Measurements from ENCODE around the gene WNT6.

Gene WNT6

DNA sequence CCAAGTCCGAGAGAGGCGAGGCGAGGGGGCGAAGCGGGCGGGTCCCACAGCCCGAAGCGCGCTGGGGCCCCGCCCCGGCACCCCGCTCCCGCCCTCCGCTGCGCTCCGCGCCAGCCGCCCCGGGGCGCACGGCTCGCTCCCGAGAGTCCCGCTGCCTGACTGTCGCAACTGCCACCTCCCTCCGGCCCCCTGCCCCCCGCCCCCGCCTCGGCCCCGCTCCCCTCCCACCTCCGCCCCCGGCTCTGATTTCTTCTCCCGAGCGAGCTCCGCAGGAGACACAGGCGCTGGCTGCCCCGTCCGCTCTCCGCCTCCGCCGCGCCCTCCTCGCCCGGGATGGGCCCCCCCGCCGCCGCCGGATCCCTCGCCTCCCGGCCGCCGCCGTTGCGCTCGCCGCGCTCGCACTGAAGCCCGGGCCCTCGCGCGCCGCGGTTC lies at the start of gene WNT6:
Gene WNT6 (plus strand): TSS at position 250 of the 432 bp plus-strand sequence. CDS start 233 bp downstream, outside the sequence.
- no peak for DNase-seq

DNA sequence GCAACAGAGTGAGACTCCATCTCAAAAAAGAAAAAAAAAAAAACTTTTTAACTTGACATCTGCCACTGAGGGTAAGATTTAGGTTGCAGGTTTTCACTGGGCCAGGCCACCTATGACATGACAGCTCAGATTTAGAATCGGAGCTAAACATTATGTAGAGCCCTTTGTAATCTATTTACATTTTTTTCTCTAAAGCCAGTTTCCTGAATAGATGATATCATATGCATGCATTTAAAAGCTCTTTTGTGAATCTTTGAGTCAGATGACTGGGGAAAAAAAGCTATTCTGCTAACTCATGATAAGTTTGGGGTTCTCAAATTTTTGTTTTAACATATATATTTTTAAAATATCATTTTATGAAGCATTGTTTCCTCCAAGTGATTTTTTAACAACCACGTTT lies 49.3 kb upstream of the WNT6 start:
- no peak for DNase-seq

DNA sequence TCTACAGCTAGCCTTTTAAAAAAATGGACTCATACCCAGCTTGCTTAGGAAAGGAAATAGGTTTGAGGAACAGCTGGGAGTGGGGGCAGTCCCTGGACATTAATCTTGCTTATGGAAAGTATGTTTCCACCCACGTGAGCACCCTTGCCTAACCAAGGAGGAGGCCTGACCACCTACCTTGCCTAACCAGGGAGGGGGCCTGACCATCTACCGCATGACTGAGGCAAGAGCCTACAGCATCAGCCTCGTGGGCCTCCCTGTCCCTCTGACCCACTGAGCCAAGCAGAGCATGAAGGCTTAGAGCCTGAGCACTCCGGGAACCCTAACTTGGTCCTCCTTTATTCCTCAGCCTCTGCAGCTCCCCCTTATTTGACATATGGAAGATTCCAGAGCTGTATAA lies 48.2 kb upstream of the WNT6 start:
- DNase-seq, result peak; percentile 11

DNA sequence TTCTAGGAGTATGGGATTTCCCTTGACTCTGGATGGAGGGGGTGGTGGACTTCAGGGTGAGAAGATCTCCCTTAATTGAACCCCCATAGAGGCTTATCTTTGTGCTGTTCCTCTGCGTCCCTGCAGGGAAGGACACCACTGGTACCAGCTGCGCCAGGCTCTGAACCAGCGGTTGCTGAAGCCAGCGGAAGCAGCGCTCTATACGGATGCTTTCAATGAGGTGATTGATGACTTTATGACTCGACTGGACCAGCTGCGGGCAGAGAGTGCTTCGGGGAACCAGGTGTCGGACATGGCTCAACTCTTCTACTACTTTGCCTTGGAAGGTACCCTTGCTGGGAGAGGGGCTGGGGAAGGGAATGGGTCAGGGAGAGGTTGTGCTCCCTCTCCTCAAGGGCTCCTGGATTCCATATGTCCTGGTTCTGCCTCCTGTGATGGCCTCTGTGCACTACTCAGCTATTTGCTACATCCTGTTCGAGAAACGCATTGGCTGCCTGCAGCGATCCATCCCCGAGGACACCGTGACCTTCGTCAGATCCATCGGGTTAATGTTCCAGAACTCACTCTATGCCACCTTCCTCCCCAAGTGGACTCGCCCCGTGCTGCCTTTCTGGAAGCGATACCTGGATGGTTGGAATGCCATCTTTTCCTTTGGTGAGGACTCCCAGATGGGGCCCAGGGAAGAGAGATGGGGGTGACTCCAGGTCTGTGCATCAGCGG lies 47.3 kb upstream of the WNT6 start:
- no peak for DNase-seq

DNA sequence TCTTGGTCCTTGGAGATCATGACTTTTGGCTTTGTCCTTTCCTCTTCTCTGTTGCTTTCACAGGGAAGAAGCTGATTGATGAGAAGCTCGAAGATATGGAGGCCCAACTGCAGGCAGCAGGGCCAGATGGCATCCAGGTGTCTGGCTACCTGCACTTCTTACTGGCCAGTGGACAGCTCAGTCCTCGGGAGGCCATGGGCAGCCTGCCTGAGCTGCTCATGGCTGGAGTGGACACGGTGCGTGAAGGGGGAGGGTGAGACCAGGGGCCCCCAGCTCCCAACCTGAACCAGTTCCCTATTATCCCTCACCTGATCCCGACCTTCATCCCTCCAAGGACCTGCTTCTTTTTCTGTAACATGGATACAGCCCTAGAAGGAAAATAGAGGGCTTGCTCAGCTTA lies 46.7 kb upstream of the WNT6 start:
- DNase-seq, result no peak

DNA sequence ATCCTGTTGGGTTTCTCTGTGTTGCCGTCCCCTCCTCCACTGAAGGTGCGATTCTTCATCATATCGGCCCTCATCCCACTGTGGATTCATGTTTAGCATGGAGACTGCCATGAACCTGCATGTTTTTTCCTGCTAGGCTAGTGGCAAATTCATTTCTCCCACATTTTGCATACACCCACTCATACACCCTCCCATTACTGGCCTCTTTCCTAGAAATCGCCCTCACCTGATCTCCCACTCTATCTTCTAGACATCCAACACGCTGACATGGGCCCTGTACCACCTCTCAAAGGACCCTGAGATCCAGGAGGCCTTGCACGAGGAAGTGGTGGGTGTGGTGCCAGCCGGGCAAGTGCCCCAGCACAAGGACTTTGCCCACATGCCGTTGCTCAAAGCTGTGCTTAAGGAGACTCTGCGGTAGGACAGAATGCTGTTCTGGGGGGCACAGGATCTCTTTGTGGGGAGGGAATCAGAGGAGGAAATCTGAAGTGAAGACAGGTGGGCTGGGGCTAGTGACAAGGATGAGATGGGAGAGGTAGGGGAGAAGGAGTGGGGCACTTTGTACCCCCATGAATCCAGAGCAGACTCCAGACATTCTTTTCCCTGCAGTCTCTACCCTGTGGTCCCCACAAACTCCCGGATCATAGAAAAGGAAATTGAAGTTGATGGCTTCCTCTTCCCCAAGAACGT lies 45.7 kb upstream of the WNT6 start:
- DNase-seq, result no peak

DNA sequence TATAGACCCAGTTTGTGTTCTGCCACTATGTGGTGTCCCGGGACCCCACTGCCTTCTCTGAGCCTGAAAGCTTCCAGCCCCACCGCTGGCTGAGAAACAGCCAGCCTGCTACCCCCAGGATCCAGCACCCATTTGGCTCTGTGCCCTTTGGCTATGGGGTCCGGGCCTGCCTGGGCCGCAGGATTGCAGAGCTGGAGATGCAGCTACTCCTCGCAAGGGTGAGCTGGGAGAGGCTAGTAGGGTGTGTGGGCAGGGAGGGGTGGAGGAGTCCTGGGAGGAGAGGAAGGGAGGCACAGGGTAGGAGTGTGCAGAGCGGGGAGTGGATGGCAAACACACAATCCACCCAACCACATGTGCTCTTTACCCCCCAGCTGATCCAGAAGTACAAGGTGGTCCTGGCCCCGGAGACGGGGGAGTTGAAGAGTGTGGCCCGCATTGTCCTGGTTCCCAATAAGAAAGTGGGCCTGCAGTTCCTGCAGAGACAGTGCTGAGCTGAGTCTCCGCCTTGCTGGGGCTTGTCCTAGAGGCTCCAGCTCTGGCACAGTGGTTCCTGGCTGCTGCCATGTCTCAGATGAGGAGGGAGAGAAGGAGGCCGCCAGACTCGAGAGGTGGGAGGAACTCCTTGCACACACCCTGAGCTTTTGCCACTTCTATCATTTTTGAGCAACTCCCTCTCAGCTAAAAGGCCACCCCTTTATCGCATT lies 44.9 kb upstream of the WNT6 start:
- DNase-seq, result no peak

DNA sequence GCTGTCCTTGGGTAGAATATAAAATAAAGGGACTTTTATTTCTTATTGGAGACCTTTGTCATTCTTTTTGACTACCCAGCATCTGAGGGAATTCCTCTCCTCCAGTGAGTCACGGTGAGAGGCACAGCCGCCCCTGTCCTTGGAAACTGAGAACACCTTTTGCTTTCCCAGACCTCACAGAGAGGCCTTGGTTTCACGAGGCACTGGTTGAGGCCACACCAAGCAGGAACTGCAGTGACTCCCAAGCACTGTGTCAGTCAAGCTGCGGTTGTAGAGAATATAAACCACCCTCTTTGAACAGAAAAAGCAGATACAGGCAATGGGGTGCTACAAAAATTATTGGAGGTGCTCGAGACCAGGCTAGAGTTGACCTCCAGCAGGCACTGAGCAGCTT lies 44.4 kb upstream of the WNT6 start:
- DNase-seq, result no peak

DNA sequence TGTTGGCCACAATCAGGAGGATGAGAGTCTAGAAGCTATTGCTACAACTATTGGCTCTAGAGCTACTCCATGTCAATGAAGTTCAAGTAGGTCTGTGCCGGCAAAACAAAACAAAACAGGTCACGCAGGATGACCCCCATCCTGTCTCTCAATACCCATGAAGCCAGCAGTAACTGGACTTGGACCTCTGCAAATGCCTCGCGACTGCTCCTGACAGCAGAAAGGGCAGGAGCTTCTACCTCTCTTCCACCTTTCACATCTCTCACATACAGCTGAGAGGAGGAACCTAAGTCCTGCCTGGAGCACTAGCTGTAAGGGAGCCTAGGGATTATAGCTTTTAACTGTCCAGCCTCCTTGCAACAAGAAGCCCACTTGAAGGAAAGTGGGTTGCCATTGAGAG lies 44.0 kb upstream of the WNT6 start:
- no peak for DNase-seq

DNA sequence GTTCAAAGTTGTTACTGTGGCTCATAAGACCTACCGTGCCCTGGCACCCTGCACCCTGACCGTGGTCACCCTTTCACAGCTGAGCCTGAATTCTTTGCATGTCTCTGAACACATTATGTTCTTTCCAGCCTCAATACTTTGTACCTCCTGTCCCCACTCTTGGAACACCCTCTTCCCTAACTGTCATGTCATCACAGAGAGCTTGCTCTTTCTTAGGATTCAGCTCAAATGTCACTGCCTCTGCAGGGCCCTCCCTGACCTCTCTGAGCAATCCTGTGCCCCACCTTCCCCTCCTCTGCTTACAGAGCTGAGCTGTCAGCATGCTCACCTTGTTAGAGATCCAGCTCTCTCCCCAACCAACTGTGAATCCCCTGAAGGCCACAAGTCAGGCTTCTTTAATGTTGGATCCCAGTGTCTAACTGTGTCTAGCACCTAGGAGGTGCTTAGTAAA lies 43.0 kb upstream of the WNT6 start:
- no peak for DNase-seq

DNA sequence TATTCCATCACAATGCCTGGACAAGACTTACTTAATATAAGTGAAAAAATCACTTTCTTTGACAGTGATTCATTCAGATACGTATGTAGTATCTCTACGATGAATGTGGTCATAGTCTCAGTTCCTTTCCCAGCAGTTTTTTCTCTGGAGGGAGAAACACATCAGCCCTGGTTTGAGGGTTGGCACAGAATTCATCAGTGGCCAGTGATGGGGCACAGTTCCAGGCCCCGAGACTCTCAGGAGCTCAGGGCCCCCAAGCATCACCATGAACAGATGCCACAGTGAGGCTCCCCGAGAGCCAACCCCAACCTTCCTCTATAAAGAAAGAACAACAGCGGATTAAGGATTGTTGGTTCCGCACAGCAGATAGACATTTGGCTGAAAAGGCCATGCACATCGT lies 40.5 kb upstream of the WNT6 start:
- DNase-seq, result no peak

DNA sequence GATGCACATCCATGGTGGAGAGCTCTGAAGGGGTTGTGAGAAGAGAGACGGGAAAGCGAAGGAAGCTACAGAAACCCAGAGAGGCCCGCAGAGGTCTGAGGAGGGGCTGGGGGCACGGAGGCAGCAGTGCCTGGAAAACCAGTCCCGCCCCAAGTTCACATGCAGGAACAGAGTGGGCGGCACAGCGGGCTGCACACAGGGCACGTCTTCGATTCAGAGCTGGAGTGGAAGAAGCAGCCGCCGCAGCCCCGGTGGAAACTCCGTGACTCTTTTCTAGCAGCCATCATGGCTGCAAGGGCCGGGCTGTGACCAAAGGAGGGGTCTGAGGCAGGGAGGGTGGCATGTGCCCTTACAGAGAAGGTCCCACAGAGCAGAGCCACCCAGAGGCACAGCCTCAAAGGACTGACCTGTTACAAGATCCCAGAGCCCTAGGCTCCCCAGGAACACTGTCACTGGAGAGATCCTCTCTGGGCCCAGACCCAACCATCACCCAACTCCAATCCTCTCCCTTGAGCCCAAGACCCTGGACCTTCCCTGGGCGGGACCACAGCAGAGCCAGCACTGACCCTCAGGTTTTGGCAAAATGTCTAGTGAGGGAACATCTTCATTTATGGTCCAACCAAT lies 38.7 kb upstream of the WNT6 start:
- DNase-seq, result no peak

DNA sequence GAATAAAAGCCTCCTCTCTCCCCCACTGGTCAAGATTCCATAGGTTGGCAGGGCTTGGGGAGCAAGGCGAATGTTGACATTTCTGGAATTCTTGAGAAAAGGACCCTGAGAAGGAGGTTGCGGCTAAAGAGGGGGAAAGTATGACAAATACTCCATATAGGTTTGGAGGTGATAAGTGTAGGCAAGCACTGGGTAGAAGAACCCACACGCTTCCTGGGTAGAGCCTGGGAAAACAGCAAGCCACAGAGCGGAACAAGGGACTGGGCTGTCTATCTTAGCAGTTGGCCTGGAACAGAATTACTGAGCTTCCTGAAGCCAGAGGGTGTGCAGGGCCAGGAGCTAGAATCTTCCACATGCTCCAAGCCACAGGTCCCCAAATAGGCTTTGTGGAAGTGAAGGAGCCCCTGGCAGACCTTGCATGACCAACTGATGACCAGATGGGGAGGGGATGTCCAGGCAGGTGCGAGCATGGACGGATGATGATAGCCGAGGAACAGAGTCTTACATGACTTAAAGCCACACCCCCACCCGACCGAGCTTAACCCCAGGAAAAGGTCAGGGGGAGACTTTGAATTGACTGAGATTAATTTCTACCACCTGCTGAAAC lies 37.9 kb upstream of the WNT6 start:
- DNase-seq, result no peak

DNA sequence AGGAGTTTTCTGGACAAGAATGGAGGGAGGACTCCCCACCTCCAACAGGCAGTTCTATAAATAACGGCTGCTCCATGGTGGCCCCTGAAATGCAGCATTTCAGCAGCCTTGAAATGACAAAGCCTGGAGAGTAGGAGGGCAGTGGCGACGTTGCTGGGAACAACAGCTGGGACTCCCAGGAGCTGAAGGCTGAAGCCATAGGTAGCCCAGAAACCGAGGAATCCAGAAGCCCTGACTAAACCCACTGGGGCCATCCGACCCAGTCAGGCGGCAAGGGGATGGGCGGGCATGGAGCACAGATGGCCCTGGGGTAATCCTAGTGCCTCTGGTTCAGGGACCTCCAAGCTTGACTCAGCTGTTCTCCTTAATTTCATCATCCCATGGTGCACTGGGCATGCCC lies 37.0 kb upstream of the WNT6 start:
- DNase-seq, result peak; percentile 56

DNA sequence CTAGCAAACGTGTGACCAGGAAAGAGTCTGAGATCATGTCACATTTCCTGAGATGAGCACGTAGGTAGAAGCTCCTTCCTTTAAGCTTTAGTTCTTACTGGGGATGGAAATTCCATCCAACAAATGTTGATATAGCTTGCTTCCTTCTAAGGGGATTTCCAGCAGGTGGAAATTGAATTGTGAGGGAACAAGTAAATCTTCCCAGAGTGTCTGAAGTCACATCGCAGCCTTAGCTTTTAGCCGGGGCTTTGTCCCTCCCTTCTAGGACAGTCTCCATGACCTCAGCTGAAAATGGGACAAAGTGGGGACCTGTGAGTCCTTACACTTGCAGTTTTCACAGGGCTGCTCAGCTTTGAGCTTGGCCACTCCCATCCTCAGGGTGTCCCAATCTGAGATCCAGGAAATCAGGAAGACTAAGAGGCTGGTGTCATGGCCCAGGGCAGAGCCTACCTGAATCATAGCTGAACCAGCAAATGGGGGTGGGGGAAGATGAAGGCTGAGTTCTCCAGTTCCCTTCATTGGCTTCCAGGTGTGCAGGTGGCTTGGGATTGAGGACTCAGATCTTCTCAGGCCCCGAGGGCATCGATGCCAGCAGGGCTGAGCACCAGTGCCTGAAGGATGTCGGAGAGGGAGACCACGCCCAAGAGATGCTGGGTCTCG lies 36.3 kb upstream of the WNT6 start:
- DNase-seq, result no peak

DNA sequence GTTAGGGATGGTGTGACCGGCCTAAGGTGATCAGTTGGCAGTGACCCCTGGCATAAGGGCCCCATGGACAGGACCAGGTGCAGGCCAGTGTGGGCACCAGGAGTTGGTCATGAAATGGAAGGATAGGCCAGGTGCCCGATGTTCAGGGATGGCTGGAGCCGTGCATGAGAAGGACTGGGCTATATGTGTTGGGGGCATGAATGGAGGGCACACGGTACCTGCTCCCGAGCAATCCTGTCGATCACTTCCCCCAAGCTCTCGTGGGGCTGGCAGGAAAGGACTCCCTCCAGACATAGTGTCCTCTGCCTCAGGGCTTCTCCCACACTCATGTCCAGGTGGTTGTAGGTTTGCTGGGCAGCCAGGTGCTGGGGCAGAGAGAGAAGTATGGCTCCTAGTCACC lies 35.6 kb upstream of the WNT6 start:
- DNase-seq, result no peak

DNA sequence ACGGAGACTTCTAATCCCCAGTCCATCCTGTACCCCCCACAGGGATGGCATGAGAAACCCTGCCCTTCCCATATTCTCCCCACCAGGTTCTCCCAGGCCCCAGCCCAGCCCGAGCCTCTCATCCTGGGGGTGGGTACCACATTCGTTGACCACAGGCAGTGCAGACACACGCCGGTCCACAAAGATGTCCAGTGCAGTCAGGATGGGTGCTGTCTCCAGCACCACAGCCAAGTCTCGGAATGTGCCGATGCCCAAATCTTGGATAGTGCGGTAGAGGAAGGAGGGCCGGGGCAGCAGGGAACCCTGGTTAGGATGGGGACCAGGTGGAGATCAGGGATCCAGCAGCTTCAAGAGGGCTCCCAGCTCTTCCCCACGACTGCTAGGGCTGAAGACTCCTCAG lies 32.8 kb upstream of the WNT6 start:
- no peak for DNase-seq

DNA sequence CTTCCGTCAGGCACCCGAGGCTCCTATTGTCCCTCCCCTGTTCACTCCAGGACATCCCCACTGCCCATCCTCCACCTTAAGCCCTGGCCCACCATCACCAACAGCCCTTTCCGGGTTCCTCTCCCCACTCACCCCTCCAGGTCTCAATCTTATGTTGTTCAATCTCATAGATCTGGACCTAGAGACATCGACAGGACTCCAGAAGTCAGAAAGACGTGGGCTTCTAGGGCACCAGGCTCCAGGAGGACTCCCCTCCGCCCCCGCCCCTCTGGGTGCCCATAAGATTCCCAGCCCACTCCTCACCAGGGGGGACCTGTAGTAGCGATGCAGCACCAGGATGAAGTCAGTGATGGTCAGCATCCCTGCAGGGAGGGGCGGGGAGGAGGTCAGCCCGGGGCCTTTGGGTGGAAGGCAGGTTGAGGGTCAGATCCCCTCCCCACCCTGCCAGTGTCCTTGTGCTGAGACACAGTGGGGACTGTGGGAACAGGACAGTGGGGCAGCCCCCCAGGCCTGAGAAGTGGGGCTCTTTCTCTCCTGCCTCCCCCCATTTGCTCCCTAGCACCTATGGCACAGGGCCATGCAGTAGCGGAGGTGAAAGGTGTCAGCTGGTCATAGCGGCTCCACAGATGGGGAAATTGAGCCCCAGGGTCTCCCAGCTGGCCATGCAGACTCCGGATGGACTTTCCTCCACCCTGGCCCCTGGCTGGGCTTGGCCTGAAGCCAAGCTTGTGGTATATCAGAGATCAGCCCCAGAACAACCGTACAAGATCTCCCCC lies 31.7 kb upstream of the WNT6 start:
- no peak for DNase-seq

DNA sequence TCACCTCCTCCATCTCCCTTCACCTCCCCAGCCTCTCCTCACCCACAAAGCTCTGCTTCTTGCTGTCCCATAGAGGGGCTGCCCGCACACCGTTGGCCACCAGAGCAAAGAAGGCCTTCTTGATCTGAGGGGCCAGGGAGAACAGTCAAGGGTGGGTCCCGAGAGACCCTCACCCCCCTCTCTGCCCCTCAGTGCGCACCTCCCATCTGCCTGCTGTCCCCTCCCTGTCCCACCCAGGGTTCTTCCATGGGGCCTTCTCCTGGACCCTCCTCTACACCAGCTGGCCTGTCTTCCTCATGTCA lies 31.2 kb upstream of the WNT6 start:
- no peak for DNase-seq

DNA sequence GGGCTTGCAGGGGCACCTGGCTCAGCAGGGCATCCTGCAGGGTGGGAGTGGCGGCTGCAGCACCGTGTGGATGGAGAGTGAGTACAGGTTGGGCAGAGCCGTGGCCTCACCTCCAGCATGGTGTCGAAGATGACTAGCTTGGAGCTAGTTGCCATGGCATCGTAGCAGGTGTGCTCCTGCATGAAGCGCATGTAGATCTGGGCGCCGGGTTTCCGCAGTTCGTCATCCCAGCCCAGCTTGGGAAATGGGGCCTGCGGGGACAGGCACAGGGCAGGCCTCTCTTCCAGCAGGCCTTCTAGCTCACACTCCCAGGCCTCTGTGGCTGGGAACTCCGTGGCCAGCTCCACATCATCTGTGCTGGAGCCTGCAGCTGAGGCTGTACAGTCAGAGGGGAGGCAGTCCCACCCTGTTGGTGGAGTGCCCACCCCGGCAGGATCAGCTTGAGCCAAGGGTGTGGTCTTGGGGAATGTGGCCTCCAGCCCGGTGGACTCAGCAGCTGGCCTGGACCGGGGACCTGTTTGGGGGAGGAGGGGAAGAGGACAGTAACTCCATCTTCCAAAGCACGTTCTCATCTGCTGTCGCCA lies 29.6 kb upstream of the WNT6 start:
- DNase-seq, result no peak

DNA sequence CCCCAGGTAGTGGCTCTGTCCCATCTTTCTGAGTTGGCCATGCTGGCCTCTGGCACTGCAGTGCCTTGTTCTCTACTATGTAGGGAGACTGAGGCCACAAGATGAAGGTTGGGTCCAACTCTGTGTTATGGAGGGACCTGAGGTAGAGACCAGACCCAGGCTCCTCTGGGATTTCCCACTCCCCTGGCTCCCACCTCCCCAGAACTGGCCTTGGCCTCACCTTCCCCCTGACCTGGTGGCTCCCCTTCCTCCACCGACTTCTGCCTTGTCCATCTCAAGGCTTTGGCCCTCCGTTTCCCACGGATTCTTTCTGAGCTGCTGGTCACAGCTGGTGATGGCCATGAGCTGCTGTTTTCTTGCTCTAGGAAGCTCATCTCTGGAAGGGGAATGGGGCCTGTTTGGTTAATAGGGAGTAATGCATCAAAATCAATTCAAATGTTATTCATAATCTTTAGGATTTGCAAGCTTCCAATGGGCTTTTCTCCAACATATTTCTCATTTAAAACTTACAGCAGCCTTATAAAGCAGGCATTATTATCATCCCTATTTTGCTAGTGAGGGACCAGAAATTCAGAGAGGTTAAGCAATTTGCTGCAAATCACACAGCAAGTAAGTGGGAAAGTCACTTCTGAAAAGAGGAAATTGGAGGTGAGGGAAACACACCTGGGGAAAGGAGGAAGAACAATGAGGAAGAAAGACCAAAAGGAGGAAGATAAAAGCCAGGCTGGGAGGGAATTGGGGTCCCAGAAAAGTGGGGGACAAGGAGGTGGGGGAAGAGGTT lies 28.9 kb upstream of the WNT6 start:
- no peak for DNase-seq

All from NCI-H82 (cell line).